ENCODE measurements around the gene ZNF845. TPM values are rescaled to one million over a fixed set of nuclear protein-coding genes. Genes with fewer than 3 reads are reported as not detected.
"Not testable (repeated sequence)": the region's sequence is repeated elsewhere in the genome, so short reads cannot be mapped to it uniquely, and the experiment has no call there.

The ZNF845 gene
- polyA plus RNA-seq, 3 donors: 1.3 TPM

DNA sequence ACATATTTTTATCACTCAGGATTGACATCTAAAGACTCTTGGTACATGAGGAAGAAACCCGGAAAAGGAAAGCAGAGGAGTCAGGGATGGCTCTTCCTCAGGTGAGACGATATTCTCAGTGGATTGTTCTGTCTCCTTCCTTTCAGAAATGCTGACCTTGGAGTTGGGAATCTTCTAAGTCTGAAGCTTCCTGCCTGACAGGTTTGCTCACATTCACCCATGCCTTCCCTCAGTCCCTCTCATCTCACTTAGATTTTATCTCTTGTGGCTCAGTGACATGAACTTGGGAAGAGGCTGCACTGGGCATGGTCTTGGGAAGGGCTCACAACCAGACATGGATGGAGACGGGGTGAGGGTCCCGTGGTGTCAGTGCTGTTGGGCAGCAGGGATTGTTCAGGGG is 38.6 kb downstream of the ZNF845 start:
- H3K27ac ChIP-seq (ENCODE audit: low read depth, low read length): no peak overlapping the region
- WGBS, 3 donors: 90 to 93% (median 92%) methylated on average over 4 of the region's 4 CpGs

- 54 to 74% (median 71%) methylated on average over 3 of the region's 3 CpGs for WGBS, 3 donors
Measured at GRCh38 chr19:53374288-53374687, 40.7 kb downstream of the ZNF845 start.

DNA sequence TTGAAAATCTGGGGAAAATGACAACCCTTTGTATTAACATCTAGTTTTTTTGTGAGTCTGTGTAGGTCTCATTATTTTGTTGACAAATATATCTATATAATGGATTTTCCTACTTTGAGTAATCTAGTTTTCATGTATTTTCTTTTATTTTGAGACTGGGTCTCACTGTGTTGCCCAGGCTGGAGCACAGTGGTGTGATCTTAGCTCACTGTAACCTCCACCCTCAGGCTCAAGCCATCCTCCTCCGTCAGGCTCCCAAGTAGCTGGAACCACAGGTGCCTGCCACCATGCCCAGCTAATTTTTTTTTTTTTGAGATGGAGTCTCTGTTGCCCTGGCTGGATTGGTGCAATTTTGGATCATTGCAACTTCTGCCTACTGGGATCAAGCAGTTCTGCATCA is 41.2 kb downstream of the ZNF845 start:
- no peak overlapping the region for H3K27ac ChIP-seq (ENCODE audit: low read depth, low read length)
- 88 to 100% (median 93%) methylated on average over 1 of the region's 1 CpG for WGBS, 3 donors

More at GRCh38 chr19:53374288-53374687, 40.7 kb downstream of the ZNF845 start:
- no peak overlapping the region for H3K27ac ChIP-seq (ENCODE audit: low read depth, low read length)

DNA sequence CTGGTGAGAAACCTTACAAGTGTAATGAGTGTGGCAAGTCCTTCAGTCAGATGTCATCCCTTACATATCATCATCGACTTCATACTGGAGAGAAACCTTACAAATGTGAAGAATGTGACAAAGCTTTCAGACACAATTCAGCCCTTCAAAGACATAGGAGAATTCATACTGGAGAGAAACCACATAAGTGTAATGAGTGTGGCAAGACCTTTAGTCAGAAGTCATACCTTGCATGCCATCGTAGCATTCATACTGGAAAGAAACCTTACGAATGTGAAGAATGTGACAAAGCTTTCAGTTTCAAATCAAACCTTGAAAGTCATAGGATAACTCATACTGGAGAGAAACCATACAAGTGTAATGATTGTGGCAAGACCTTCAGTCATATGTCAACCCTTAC is 47.8 kb downstream of the ZNF845 start:
- WGBS, 3 donors: 96 to 99% (median 97%) methylated on average over 3 of the region's 3 CpGs
- no peak overlapping the region for H3K27ac ChIP-seq (ENCODE audit: low read depth, low read length)

GRCh38 chr19:53388168-53388567 is 54.6 kb downstream of the ZNF845 start:
- no peak overlapping the region for H3K27ac ChIP-seq (ENCODE audit: low read depth, low read length)
- WGBS, 3 donors: 57 to 83% (median 72%) methylated on average over 3 of the region's 3 CpGs

DNA sequence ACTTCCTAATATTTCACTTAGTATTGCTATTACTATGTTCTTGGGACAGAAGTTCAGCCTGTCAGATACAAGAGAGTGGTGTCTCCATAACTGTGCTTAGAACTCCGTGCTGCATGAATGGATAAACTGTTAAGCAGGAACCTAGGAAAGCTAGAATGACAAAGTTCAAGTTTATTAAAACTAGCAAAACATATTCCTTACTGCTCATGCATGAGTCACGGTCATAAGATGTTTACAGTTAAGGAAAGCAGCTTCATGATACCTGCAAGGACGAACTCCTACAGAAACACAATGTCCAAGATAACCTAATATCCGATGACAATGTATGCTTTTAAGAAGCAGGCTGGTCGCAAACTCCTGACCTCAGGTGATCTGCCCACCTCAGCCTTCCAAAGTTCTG is 55.4 kb downstream of the ZNF845 start:
- 90 to 96% (median 91%) methylated on average over 5 of the region's 5 CpGs for WGBS, 3 donors
- no peak overlapping the region for H3K27ac ChIP-seq (ENCODE audit: low read depth, low read length)

DNA sequence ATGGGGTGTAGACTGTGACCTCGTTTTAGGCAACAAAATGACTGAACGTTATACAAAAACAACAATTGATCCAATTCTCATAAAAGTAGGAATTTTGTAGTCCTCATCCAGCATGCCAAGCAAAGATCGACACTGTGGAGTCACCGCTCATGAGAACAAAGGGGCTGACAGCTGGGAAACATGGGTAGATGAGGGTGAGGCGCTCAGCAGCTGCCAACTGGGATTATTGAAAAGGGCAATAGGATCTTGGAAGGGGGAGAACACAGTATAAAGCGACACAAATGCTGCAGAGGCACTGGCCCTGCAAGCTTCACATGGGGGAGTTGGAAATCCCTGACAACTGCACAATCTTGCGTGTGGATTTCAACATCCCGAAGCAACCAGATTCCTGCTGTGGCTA is 56.0 kb downstream of the ZNF845 start:
- WGBS, 3 donors: 67 to 84% (median 78%) methylated on average over 8 of the region's 8 CpGs
- no peak overlapping the region for H3K27ac ChIP-seq (ENCODE audit: low read depth, low read length)

DNA sequence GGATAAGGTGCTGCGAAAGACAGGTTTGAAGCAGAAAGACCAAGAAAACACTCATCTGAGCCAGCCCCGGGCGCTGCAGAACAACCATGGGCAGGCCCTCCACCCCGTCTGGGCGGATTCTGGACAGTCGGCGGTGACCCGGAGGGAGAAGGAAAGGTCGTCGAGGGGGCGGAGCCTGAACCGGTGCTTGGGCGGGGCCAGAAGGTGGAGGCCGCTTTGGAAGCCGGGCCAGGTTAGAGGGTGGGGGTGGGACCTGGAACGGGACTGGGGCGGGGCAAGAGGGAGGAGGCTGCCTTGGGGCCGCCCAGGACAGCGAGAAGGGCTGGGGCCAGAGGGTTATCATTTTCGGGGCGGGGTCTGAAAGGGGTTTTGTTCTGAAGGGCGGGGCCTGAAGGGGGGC is 56.4 kb downstream of the ZNF845 start:
- WGBS, 3 donors: 22 to 35% (median 35%) methylated on average over 22 of the region's 22 CpGs
- H3K27ac ChIP-seq (ENCODE audit: low read depth, low read length): no peak overlapping the region

GRCh38 chr19:53394522-53394973 is 61.0 kb downstream of the ZNF845 start:
- no peak overlapping the region for H3K27ac ChIP-seq (ENCODE audit: low read depth, low read length)
- 0 to 12% (median 10%) methylated on average over 18 of the region's 18 CpGs for WGBS, 3 donors

DNA sequence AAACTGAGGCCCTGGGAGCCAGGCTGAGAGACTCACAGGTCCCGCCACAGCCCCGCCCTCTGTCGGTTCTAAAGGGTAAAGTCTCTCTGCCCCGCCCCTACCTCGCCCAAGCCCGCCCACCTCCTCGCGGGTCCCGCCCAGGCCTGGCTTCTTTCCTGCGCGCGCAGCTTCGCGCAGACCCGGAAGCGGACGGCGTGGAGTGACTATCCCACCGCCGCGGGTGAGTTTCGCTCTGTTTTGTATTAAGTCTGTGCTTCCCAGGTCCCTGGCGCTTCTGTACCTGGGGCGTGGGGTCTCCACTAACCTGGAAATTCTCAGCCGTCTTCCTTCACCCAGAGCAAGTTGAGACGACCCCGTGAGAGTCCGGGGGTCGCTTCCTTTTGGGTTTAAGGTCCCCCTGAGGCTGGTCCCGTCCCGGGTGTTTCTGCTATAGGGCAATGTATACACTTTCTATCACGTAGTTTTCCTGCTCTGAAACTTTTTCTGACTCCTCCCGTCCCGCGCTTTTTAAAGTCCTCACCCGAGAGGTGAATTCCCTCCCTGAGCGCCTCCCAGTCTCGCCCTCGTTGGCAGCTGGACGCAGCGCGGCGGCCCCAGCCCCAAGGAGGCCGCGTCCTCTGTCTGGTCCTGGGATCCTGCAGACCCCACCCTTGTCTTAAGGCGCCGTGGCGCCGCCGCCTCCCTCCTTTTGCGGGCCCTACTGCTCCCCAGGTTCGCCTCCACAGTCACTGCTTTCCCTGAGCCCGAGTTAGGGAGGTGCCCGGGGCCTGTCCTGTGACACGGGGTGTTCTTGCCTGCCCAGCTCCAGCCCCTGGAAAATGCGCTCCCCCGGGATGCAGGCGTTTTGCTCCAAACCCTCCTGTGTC is 61.7 kb downstream of the ZNF845 start, which contains the start of gene ZNF765:
ZNF765 (plus strand) TSS at position 176 of the 866 bp plus-strand sequence. CDS start 2,867 bp downstream, outside the sequence.
- 0% methylated on average over 57 to 58 of the region's 58 CpGs for WGBS, 3 donors
- H3K27ac ChIP-seq (ENCODE audit: low read depth, low read length): no peak within 1 kb of the TSS

GRCh38 chr19:53395840-53396524 is 62.4 kb downstream of the ZNF845 start:
- H3K27ac ChIP-seq (ENCODE audit: low read depth, low read length): not testable (repeated sequence)
- 6 to 25% (median 10%) methylated on average over 9 of the region's 9 CpGs for WGBS, 3 donors

GRCh38 chr19:53396525-53396868 is 62.9 kb downstream of the ZNF845 start:
- WGBS, 3 donors: 7 to 33% (median 8%) methylated on average over 1 of the region's 1 CpG
- H3K27ac ChIP-seq (ENCODE audit: low read depth, low read length): no peak overlapping the region

GRCh38 chr19:53397918-53398317 is 64.4 kb downstream of the ZNF845 start:
- H3K27ac ChIP-seq (ENCODE audit: low read depth, low read length): not testable (repeated sequence)
- WGBS, 3 donors: 57 to 100% (median 94%) methylated on average over 1 of the region's 1 CpG

Other genes starting within 250 kb of the ZNF845 start
- 10 to 100 TPM in 2 of 3 donors, 1 to 10 TPM in 1; 8.7 to 21.4 (median 15.5) TPM for gene ZNF160, start 230.3 kb upstream of the ZNF845 start, polyA plus RNA-seq
- gene ZNF415, start 200.8 kb upstream of the ZNF845 start, polyA plus RNA-seq: 1 to 10 TPM; 4.0 to 5.3 (median 5.1) TPM
- gene ZNF347, start 174.7 kb upstream of the ZNF845 start, polyA plus RNA-seq: 1 to 10 TPM; 1.7 to 4.6 (median 2.7) TPM
- 1 to 10 TPM; 2.5 to 5.3 (median 3.5) TPM for gene ZNF665, start 140.4 kb upstream of the ZNF845 start, polyA plus RNA-seq
- gene ZNF677, start 78.9 kb upstream of the ZNF845 start, polyA plus RNA-seq: 10 to 100 TPM in 1 of 3 donors, 1 to 10 TPM in 2; 5.9 to 12.4 (median 9.4) TPM
- gene VN1R2, start 75.5 kb upstream of the ZNF845 start, polyA plus RNA-seq: not detected
- not detected for gene VN1R4, start 66.0 kb upstream of the ZNF845 start, polyA plus RNA-seq
- 1 to 10 TPM; 1.8 to 3.9 (median 2.0) TPM for gene ZNF525, start 32.0 kb downstream of the ZNF845 start, polyA plus RNA-seq
- 1 to 10 TPM; 2.5 to 7.0 (median 3.6) TPM for gene ZNF765, start 61.4 kb downstream of the ZNF845 start, polyA plus RNA-seq
- 1 to 10 TPM; 5.1 to 7.6 (median 7.1) TPM for gene ZNF761, start 98.2 kb downstream of the ZNF845 start, polyA plus RNA-seq
- gene ZNF813, start 134.0 kb downstream of the ZNF845 start, polyA plus RNA-seq: 1 to 10 TPM in 1 of 3 donors, under 1 TPM in 2; 0.74 to 1.1 (median 0.95) TPM
- gene ZNF331, start 204.4 kb downstream of the ZNF845 start, polyA plus RNA-seq: 100 to 1,000 TPM in 1 of 3 donors, 10 to 100 TPM in 1, 1 to 10 TPM in 1; 7.6 to 200 (median 21.3) TPM